KMS-11 (cell line): ENCODE measurements around the gene CEP70.

Source experiments
- H2AFZ ChIP-seq: fragments of 200-600 bp; sonication (generic); 2 replicates; pipeline ENCODE4 v1.6.1; 2016; ENCODE audit warnings: antibody characterized with exemption, mixed run types, low read depth
- H3K27ac ChIP-seq: fragments of 200-600 bp; sonication (generic); 2 replicates; pipeline ENCODE4 v1.6.1; 2016; ENCODE audit warnings: mild to moderate bottlenecking, mixed run types
- H3K27me3 ChIP-seq: fragments of 200-600 bp; sonication (generic); 2 replicates; pipeline ENCODE4 v1.6.1; 2017; ENCODE audit warnings: mild to moderate bottlenecking, low read depth, mixed run types, moderate library complexity; ENCODE audit not compliant: insufficient read depth
- H3K36me3 ChIP-seq: fragments of 200-600 bp; sonication (generic); 2 replicates; pipeline ENCODE4 v1.6.1; 2017; ENCODE audit warnings: mild to moderate bottlenecking, mixed run types; ENCODE audit not compliant: insufficient read depth
- H3K4me1 ChIP-seq: fragments of 200-600 bp; sonication (generic); 2 replicates; pipeline ENCODE4 v1.6.1; 2016; ENCODE audit warnings: mild to moderate bottlenecking, low read depth, mixed run types; ENCODE audit not compliant: poor library complexity, severe bottlenecking
- H3K4me2 ChIP-seq: fragments of 200-600 bp; sonication (generic); 2 replicates; pipeline ENCODE4 v1.7.0; 2016; ENCODE audit warnings: mild to moderate bottlenecking, mixed run types
- H3K4me3 ChIP-seq: fragments of 200-600 bp; sonication (generic); IDR thresholded peaks from 2 replicates; pipeline ENCODE4 v1.6.1; 2017; ENCODE audit warnings: low read depth, low read length, mixed read lengths; ENCODE audit not compliant: insufficient read depth
- H3K79me2 ChIP-seq: fragments of 200-600 bp; sonication (generic); 2 replicates; pipeline ENCODE4 v1.6.1; 2016; ENCODE audit warnings: low read depth, mixed run types; ENCODE audit not compliant: insufficient read depth
- H3K9ac ChIP-seq: fragments of 200-600 bp; sonication (generic); 2 replicates; pipeline ENCODE4 v1.6.1; 2016; ENCODE audit warnings: mild to moderate bottlenecking, mixed run types
- H4K20me1 ChIP-seq: fragments of 200-600 bp; sonication (generic); 2 replicates; pipeline ENCODE4 v1.6.1; 2016; ENCODE audit warnings: mild to moderate bottlenecking, mixed run types; ENCODE audit not compliant: insufficient read depth
- CTCF ChIP-seq: fragments of 200-600 bp; sonication (generic); conservative IDR thresholded peaks from 2 replicates; pipeline ENCODE4 v1.6.1; 2017; ENCODE audit warnings: low read depth, mild to moderate bottlenecking, antibody characterized with exemption, low read length, moderate library complexity, mixed read lengths

Gene CEP70

GRCh38 chr3:138452436-138452835 lies 141.6 kb downstream of the CEP70 start:
- no peak overlapping the region for H3K27ac ChIP-seq
- H3K9ac ChIP-seq = no peak overlapping the region
- no peak overlapping the region for H3K4me2 ChIP-seq

GRCh38 chr3:138451595-138452162 lies 142.4 kb downstream of the CEP70 start:
- Histone ChIP-seq H2AFZ (no peak overlapping the region), H3K4me2 (no peak overlapping the region), H3K4me1 (no peaks in the 10 kb centered on the region), H3K27ac (no peak overlapping the region), H3K79me2 (no peaks in the 10 kb centered on the region), H4K20me1 (no peaks in the 10 kb centered on the region), H3K4me3 (no peak overlapping the region), H3K27me3 (no peaks in the 10 kb centered on the region), H3K9ac (no peak overlapping the region), H3K36me3 (no peaks in the 10 kb centered on the region)
- TF ChIP-seq CTCF = no peak

More at GRCh38 chr3:138452436-138452835, 141.6 kb downstream of the CEP70 start:
- Histone ChIP-seq H3K4me1 (no peaks in the 10 kb centered on the region), H4K20me1 (no peaks in the 10 kb centered on the region), H2AFZ (no peak overlapping the region), H3K27me3 (no peaks in the 10 kb centered on the region), H3K4me3 (no peak overlapping the region), H3K79me2 (no peaks in the 10 kb centered on the region), H3K36me3 (no peaks in the 10 kb centered on the region)
- TF ChIP-seq CTCF = no peak

- no peak overlapping the region for H3K4me3 ChIP-seq
- no peak for TF ChIP-seq CTCF
- no peaks in the 10 kb centered on the region for H3K4me1 ChIP-seq
- no peaks in the 10 kb centered on the region for H3K27me3 ChIP-seq
- H3K36me3 ChIP-seq = no peaks in the 10 kb centered on the region
- no peaks in the 10 kb centered on the region for H4K20me1 ChIP-seq
- no peak overlapping the region for H3K4me2 ChIP-seq
- no peaks in the 10 kb centered on the region for H3K79me2 ChIP-seq
- H2AFZ ChIP-seq = no peak overlapping the region
- H3K27ac ChIP-seq = no peak overlapping the region
- H3K9ac ChIP-seq = no peak overlapping the region
Observed at GRCh38 chr3:138450704-138451424, 143.2 kb downstream of the CEP70 start.

- H3K36me3 ChIP-seq = no peaks in the 10 kb centered on the region
- H3K4me1 ChIP-seq = no peaks in the 10 kb centered on the region
- H2AFZ ChIP-seq = no peak overlapping the region
- H3K27me3 ChIP-seq = no peaks in the 10 kb centered on the region
- H3K4me3 ChIP-seq = no peak overlapping the region
- no peaks in the 10 kb centered on the region for H4K20me1 ChIP-seq
- no peak overlapping the region for H3K9ac ChIP-seq
- H3K4me2 ChIP-seq = no peak overlapping the region
- no peak overlapping the region for H3K27ac ChIP-seq
- no peaks in the 10 kb centered on the region for H3K79me2 ChIP-seq
- TF ChIP-seq CTCF = no peak
Observed at GRCh38 chr3:138450181-138450580, 143.9 kb downstream of the CEP70 start.
